DOHH2 (cell line): ENCODE measurements around the gene SMARCB1.

Experiments
- CTCF ChIP-seq: fragments of 200-600 bp; sonication (generic); IDR thresholded peaks from one replicate; pipeline ENCODE4 v1.5.1; 2014; ENCODE audit warnings: antibody characterized with exemption, mild to moderate bottlenecking, low read depth, low read length; ENCODE audit not compliant: poor library complexity, severe bottlenecking
- EZH2phosphoT487 ChIP-seq: fragments of 200-600 bp; sonication (generic); IDR thresholded peaks from 2 replicates; pipeline ENCODE4 v1.6.1; 2017; ENCODE audit warnings: borderline replicate concordance, mild to moderate bottlenecking, antibody characterized with exemption, low read length, moderate library complexity, mixed read lengths

GRCh38 chr22:23752750-23753149 lies 34.0 kb upstream of the SMARCB1 start:
- TF ChIP-seq CTCF (no peak), EZH2phosphoT487 (no peak)
